ENCODE results near the gene SURF4.

Gene SURF4

DNA sequence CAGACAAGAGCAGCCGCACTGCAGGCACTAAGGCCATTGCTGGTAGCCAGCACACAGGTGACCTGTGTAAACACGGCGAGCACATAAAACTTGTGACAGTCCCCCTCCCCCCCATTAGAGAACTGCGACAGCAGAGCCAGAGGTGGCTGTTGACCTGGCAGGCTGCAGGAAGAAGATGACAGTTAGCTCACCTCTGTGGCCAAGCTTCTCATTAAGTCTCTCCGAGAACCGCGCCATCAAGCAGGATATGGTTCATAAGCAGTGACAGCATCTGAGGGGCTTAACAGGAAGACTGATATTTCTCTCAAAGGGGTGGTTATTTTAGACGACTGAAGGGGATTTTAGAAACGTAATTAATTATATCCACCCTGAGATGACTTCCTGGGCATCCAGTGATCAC is 5.2 kb downstream of the SURF4 start:
- Histone ChIP-seq H3K27ac (ENCODE audit: low read depth, low read length) (peak overlapping the region; percentile 71), H3K9me3 (ENCODE audit: control insufficient read depth, insufficient read depth, low read length) (no peaks in the 10 kb centered on the region), H3K4me1 (ENCODE audit: control insufficient read depth, low read length) (peaks cover 47% of the 10 kb centered on the region), H3F3A (ENCODE audit: control insufficient read depth, insufficient read depth) (peaks cover 5% of the 10 kb centered on the region; the same call in 1 of the 2 replicates), H4K20me1 (ENCODE audit: control insufficient read depth, insufficient read depth, low read depth, low read length) (peaks cover 38% of the 10 kb centered on the region), H3K9me2 (replicated peaks; ENCODE audit: control insufficient read depth, low read length) (no peaks in the 10 kb centered on the region), H3K4me2 (ENCODE audit: low read length) (peak overlapping the region; percentile 76), H3K4me3 (ENCODE audit: low read length) (peak overlapping the region; percentile 62), H3K36me3 (ENCODE audit: control insufficient read depth, low read length) (peaks cover 83% of the 10 kb centered on the region), H3K79me2 (ENCODE audit: control insufficient read depth, low read length) (peaks cover 96% of the 10 kb centered on the region), H3K27me3 (ENCODE audit: control insufficient read depth, low read length) (no peaks in the 10 kb centered on the region)
- TF ChIP-seq CTCF (IDR thresholded peaks at IDR 0.05; ENCODE audit: low read depth, low read length, poor library complexity, severe bottlenecking): no peak
- no peak for TF ChIP-seq EZH2phosphoT487 (IDR thresholded peaks at IDR 0.05; ENCODE audit: borderline replicate concordance, low read length)

- Histone ChIP-seq H3F3A (ENCODE audit: control insufficient read depth, insufficient read depth) (peaks cover 5% of the 10 kb centered on the region; the same call in 1 of the 2 replicates), H3K36me3 (ENCODE audit: control insufficient read depth, low read length) (peaks cover 87% of the 10 kb centered on the region), H3K4me1 (ENCODE audit: control insufficient read depth, low read length) (peaks cover 47% of the 10 kb centered on the region), H3K9me2 (replicated peaks; ENCODE audit: control insufficient read depth, low read length) (no peaks in the 10 kb centered on the region), H4K20me1 (ENCODE audit: control insufficient read depth, insufficient read depth, low read depth, low read length) (peaks cover 35% of the 10 kb centered on the region), H3K79me2 (ENCODE audit: control insufficient read depth, low read length) (peaks cover 89% of the 10 kb centered on the region), H3K9me3 (ENCODE audit: control insufficient read depth, insufficient read depth, low read length) (no peaks in the 10 kb centered on the region), H3K27ac (ENCODE audit: low read depth, low read length) (peak overlapping the region; percentile 71; the same call in 1 of the 2 replicates), H3K27me3 (ENCODE audit: control insufficient read depth, low read length) (no peaks in the 10 kb centered on the region), H3K4me3 (ENCODE audit: low read length) (no peak overlapping the region; the same call in 1 of the 2 replicates), H3K4me2 (ENCODE audit: low read length) (peak overlapping the region; percentile 76)
- TF ChIP-seq CTCF (IDR thresholded peaks at IDR 0.05; ENCODE audit: low read depth, low read length, poor library complexity, severe bottlenecking) (no peak), EZH2phosphoT487 (IDR thresholded peaks at IDR 0.05; ENCODE audit: borderline replicate concordance, low read length) (no peak)
Observed at GRCh38 chr9:133369933-133370332, 5.9 kb downstream of the SURF4 start.

GRCh38 chr9:133369422-133369821 is 6.4 kb downstream of the SURF4 start:
- no peak overlapping the region for H3K4me3 ChIP-seq (ENCODE audit: low read length)
- no peaks in the 10 kb centered on the region for H3K9me3 ChIP-seq (ENCODE audit: control insufficient read depth, insufficient read depth, low read length)
- peaks cover 44% of the 10 kb centered on the region for H3K4me1 ChIP-seq (ENCODE audit: control insufficient read depth, low read length)
- H3K27me3 ChIP-seq (ENCODE audit: control insufficient read depth, low read length): no peaks in the 10 kb centered on the region
- TF ChIP-seq EZH2phosphoT487 (IDR thresholded peaks at IDR 0.05; ENCODE audit: borderline replicate concordance, low read length): no peak
- no peak for TF ChIP-seq CTCF (IDR thresholded peaks at IDR 0.05; ENCODE audit: low read depth, low read length, poor library complexity, severe bottlenecking)
- H3K36me3 ChIP-seq (ENCODE audit: control insufficient read depth, low read length): peaks cover 90% of the 10 kb centered on the region
- no peaks in the 10 kb centered on the region for H3K9me2 ChIP-seq (replicated peaks; ENCODE audit: control insufficient read depth, low read length)
- no peak overlapping the region for H3K4me2 ChIP-seq (ENCODE audit: low read length)
- H3K79me2 ChIP-seq (ENCODE audit: control insufficient read depth, low read length): peaks cover 84% of the 10 kb centered on the region
- H4K20me1 ChIP-seq (ENCODE audit: control insufficient read depth, insufficient read depth, low read depth, low read length): peaks cover 32% of the 10 kb centered on the region
- H3F3A ChIP-seq (ENCODE audit: control insufficient read depth, insufficient read depth): peaks cover 5% of the 10 kb centered on the region; the same call in 1 of the 2 replicates
- no peak overlapping the region for H3K27ac ChIP-seq (ENCODE audit: low read depth, low read length)
